GM12878 (cell line): ENCODE measurements around the gene SPTLC2. TPM values are rescaled to one million over a fixed set of nuclear protein-coding genes. Genes with fewer than 3 reads are reported as not detected.
A peak's percentile ranks its signal among the peaks of the same experiment; 100 is the strongest.
"Not testable (repeated sequence)": the region's sequence is repeated elsewhere in the genome, so short reads cannot be mapped to it uniquely, and the experiment has no call there.

ENCODE experiments used
- ATAC-seq: fragments of 200-7000 bp; cut with Tn5 transposase; 3 replicates; pipeline ENCODE4 v1.9.1; 2020; ENCODE audit warnings: mild to moderate bottlenecking, moderate library complexity
- BruUV-seq: library from RNA; stranded (reverse); fragments of 400-500 nt; replicated peaks from 2 replicates; lab custom pipeline; 2021; lab: Mats Ljungman, UMichigan
- CTCF ChIA-PET: fragments of 300-600 bp; sonication (Branson Sonifier 250); formaldehyde crosslinking; extraction: SDS; loops from one replicate; lab custom pipeline; 2021; ENCODE audit warnings: inconsistent platforms; lab: Yijun Ruan, JAX
- POLR2A ChIA-PET: fragments of 350-600 bp; formaldehyde crosslinking; extraction: SDS; loops from one replicate; lab custom pipeline; 2021; ENCODE audit warnings: inconsistent platforms; lab: Charles Lee
- RAD21 ChIA-PET: fragments of 300-600 bp; sonication (Branson Sonifier 250); formaldehyde crosslinking; loops from one replicate; lab custom pipeline; 2023; ENCODE audit warnings: antibody characterized with exemption; ENCODE audit not compliant: unreplicated experiment; lab: Charles Lee
- SMC1A ChIA-PET: fragments of 300-600 bp; sonication (Branson Sonifier 250); formaldehyde crosslinking; loops from one replicate; lab custom pipeline; 2023; ENCODE audit not compliant: unreplicated experiment, uncharacterized antibody; lab: Charles Lee
- DNase-seq: peaks from one replicate; pipeline ENCODE4 v3.0.0-alpha.2; 2011; ENCODE audit warnings: low read depth, low spot score
- FAIRE-seq: peaks from 3 replicates; lab custom pipeline; 2011; peaks lifted over from hg19 to GRCh38; lab: Jason Lieb, UNC
- H2AFZ ChIP-seq: 2 replicates; pipeline ENCODE4 v1.6.0; 2011; ENCODE audit warnings: low read depth, low read length, control low read depth; ENCODE audit not compliant: control insufficient read depth
- H3K27ac ChIP-seq: 2 replicates; pipeline ENCODE4 v1.5.1; 2011; ENCODE audit warnings: control low read depth; ENCODE audit not compliant: control insufficient read depth, insufficient read depth
- H3K27me3 ChIP-seq, 2 experiments: replicated peaks in 1 of 2; 2 replicates each; pipeline versions ENCODE4 v1.6.0 to v1.6.1; 2011; ENCODE audit warnings: low read length in 1 of 2; ENCODE audit not compliant: control insufficient read depth in 2 of 2, insufficient read depth in 2 of 2
- H3K36me3 ChIP-seq, 2 experiments: 2 replicates each; pipeline ENCODE4 v1.5.1; 2011; ENCODE audit warnings: low read length in 1 of 2; ENCODE audit not compliant: control insufficient read depth in 2 of 2, insufficient read depth in 2 of 2
- H3K4me1 ChIP-seq: 2 replicates; pipeline ENCODE4 v1.6.1; 2011; ENCODE audit warnings: mild to moderate bottlenecking, low read length, moderate library complexity, mixed read lengths; ENCODE audit not compliant: control insufficient read depth, insufficient read depth
- H3K4me2 ChIP-seq: 2 replicates; pipeline ENCODE4 v1.6.0; 2011; ENCODE audit warnings: control low read depth; ENCODE audit not compliant: control insufficient read depth, insufficient read depth
- H3K4me3 ChIP-seq: fragments of 200-600 bp; sonication (generic); 2 replicates; pipeline ENCODE4 v1.5.1; 2016
- H3K79me2 ChIP-seq: 2 replicates; pipeline ENCODE4 v1.6.0; 2011; ENCODE audit warnings: low read length; ENCODE audit not compliant: control insufficient read depth, insufficient read depth
- H3K9ac ChIP-seq: 2 replicates; pipeline ENCODE4 v1.8.0; 2011; ENCODE audit warnings: low read length, control low read depth, mixed read lengths; ENCODE audit not compliant: control insufficient read depth, insufficient read depth
- H3K9me3 ChIP-seq: replicated peaks from 3 replicates; pipeline ENCODE4 v1.5.1; 2011; ENCODE audit warnings: mild to moderate bottlenecking, low read length; ENCODE audit not compliant: control insufficient read depth, insufficient read depth
- H4K20me1 ChIP-seq: 2 replicates; pipeline ENCODE4 v1.6.0; 2011; ENCODE audit not compliant: control insufficient read depth, insufficient read depth
- BHLHE40 ChIP-seq, 2 experiments: fragments of 450-650 bp in 1 of 2; IDR thresholded peaks; 2 replicates each; pipeline ENCODE4 v1.6.1; 2011 to 2017; ENCODE audit warnings: low read depth in 2 of 2, borderline replicate concordance in 1 of 2, improper control_type of control experiment in 1 of 2, low read length in 1 of 2, mild to moderate bottlenecking in 1 of 2
- SUPT20H ChIP-seq: IDR thresholded peaks from 2 replicates; pipeline ENCODE4 v1.6.1; 2011; ENCODE audit warnings: low read depth, mild to moderate bottlenecking, low read length, moderate library complexity, borderline replicate concordance; ENCODE audit not compliant: control insufficient read depth
- WGBS: methylation state at CpG from one replicate; pipeline ENCODE4 v1.1.6; 2016; ENCODE audit warnings: low lambda C conversion rate; ENCODE audit not compliant: insufficient replicate concordance, insufficient coverage; ENCODE audit errors: missing lambda C conversion rate; 5-methylcytosine and 5-hydroxymethylcytosine counted together
- in situ Hi-C: fragments of 300-500 bp; cut with MboI; formaldehyde crosslinking; loops from 9 replicates; pipeline ENCODE4 v1.14.3; 2018; ENCODE audit warnings: mixed read lengths
- intact Hi-C: fragments of 100-400 bp; cut with micrococcal nuclease; formaldehyde crosslinking; loops from one replicate; pipeline ENCODE4 v1.14.2; 2022; ENCODE audit not compliant: unreplicated experiment
- polyA plus RNA-seq, 11 experiments: library from polyadenylated mRNA; depleted of rRNA in 4 of 11; unstranded in 6 of 11; stranded (reverse) in 5 of 11; fragments of >200 nt; fragmentation: Nextera tagmentation in 4 of 11; fragmentation: Illumina TruSeq in 1 of 11; extraction: Ambion mirVana in 4 of 11; extraction: Trizol in 1 of 11; gene quantifications; 1 replicate in 1 of 11; 2 replicates in 10 of 11; pipeline versions ENCODE4 v1.2.1 to v1.2.3, GENCODE V29; 2011 to 2016; ENCODE audit warnings: inconsistent platforms in 2 of 11, missing spikeins in 2 of 11, low read depth in 1 of 11
- total RNA-seq, 4 experiments: library from RNA; depleted of rRNA in 3 of 4; stranded (reverse); fragments of >200 nt in 3 of 4; fragmentation: Illumina TruSeq in 1 of 4; extraction: Trizol in 1 of 4; gene quantifications; 2 replicates each; pipeline versions ENCODE4 v1.2.1 to v1.2.3, GENCODE V29; 2013 to 2021
- TF ChIP-seq, protein P1 (sequence below), 3 experiments: IDR thresholded peaks in 2 of 3; conservative IDR thresholded peaks in 1 of 3; 2 replicates each; pipeline ENCODE4 v1.5.1; 2011; ENCODE audit warnings: low read depth in 3 of 3, low read length in 3 of 3, mild to moderate bottlenecking in 3 of 3, control low read depth in 2 of 3, moderate library complexity in 2 of 3, inconsistent platforms in 1 of 3, mixed read lengths in 1 of 3; ENCODE audit not compliant: control insufficient read depth in 2 of 3, insufficient read depth in 1 of 3; ENCODE audit errors: extremely low read depth in 1 of 3

The SPTLC2 gene
- total and polyA plus RNA-seq, 10 of the 15 experiments (the other 5 are each of a cell fraction or from before 2014, with no cell fraction given): 6.9 to 35.1 (median 19.7) TPM

- TF ChIP-seq SUPT20H (no peak), BHLHE40 (IDR thresholded peaks at IDR 0.05; ENCODE audit: borderline replicate concordance in 1 of 2, low read depth in 2 of 2, low read length in 1 of 2) (no peak)
- TF ChIP-seq, protein P1, sequence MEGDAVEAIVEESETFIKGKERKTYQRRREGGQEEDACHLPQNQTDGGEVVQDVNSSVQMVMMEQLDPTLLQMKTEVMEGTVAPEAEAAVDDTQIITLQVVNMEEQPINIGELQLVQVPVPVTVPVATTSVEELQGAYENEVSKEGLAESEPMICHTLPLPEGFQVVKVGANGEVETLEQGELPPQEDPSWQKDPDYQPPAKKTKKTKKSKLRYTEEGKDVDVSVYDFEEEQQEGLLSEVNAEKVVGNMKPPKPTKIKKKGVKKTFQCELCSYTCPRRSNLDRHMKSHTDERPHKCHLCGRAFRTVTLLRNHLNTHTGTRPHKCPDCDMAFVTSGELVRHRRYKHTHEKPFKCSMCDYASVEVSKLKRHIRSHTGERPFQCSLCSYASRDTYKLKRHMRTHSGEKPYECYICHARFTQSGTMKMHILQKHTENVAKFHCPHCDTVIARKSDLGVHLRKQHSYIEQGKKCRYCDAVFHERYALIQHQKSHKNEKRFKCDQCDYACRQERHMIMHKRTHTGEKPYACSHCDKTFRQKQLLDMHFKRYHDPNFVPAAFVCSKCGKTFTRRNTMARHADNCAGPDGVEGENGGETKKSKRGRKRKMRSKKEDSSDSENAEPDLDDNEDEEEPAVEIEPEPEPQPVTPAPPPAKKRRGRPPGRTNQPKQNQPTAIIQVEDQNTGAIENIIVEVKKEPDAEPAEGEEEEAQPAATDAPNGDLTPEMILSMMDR (IDR thresholded peaks at IDR 0.05 in 2 of 3, conservative IDR thresholded peaks at IDR 0.05 in 1 of 3; ENCODE audit: control insufficient read depth in 2 of 3, extremely low read depth in 1 of 3, insufficient read depth in 1 of 3, low read depth in 3 of 3, low read length in 3 of 3): peak in 1 of 3 experiments; percentile 5; a peak in 1 of 6 replicates
- in situ Hi-C loops: loop anchor here (5.0 kb wide), 1 partner anchor 85 kb away; no protein-coding TSS in a partner anchor
- DNase-seq: no peak
These were observed 68.8 kb downstream of the SPTLC2 start for GRCh38 chr14:77547512-77548180.

DNA sequence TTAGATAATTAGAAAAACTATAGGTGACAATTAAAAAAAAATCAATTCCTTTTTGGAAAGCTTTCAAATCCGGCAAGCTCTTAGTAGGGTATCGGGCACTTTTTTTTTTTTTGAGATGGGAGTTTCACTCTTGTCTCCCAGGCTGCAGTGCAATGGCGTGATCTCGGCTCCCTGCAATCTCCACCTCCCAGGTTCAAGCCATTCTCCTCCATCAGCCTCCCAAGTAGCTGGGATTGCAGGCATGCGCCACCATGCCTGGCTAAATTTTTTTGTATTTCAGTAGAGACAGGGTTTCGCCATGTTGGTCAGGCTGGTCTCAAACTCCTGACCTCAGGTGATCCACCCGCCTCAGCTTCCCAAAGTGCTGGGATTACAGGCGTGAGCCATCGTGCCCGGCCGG is 71.3 kb downstream of the SPTLC2 start:
- RAD21 ChIA-PET: interaction anchor here (1.1 to 2.3 kb wide), 2 partner anchors 86 to 229 kb away, joined by 3 to 11 read pairs; no protein-coding TSS in a partner anchor
- H3K36me3 ChIP-seq: peaks cover 2 to 20% of the 10 kb centered on the region in 2 experiments; a peak in 3 of 4 replicates

More at GRCh38 chr14:77547512-77548180, 68.8 kb downstream of the SPTLC2 start:
- Histone ChIP-seq H3K79me2 (no peaks in the 10 kb centered on the region), H3K4me2 (no peak overlapping the region), H3K4me1 (peaks cover 7% of the 10 kb centered on the region), H3K36me3 (peaks cover 2 to 28% of the 10 kb centered on the region in 2 experiments; a peak in 3 of 4 replicates), H3K4me3 (no peak overlapping the region), H3K9ac (no peak overlapping the region), H4K20me1 (no peaks in the 10 kb centered on the region), H3K27ac (no peak overlapping the region), H2AFZ (no peak overlapping the region), H3K27me3 (no peaks in the 10 kb centered on the region), H3K9me3 (no peaks in the 10 kb centered on the region)
- POLR2A ChIA-PET: no interaction called here
- no peak for ATAC-seq
- SMC1A ChIA-PET: interaction anchor here (0.6 to 1.5 kb wide), 2 partner anchors 89 to 613 kb away, joined by 4 read pairs; partner anchors contain the start of gene AHSA1
- 83% methylated on average over 7 of the region's 8 CpGs for WGBS
- no peak for FAIRE-seq
- RAD21 ChIA-PET: no interaction called here
- BruUV-seq: no TSS peak
- intact Hi-C loops: loop anchor here (10.0 kb wide), 1 partner anchor 393 kb away; no protein-coding TSS in a partner anchor
- CTCF ChIA-PET: interaction anchor here (0.9 kb wide), 2 partner anchors 89 to 247 kb away, joined by 3 to 7 read pairs; no protein-coding TSS in a partner anchor

More for the DNA sequence above, 71.3 kb downstream of the SPTLC2 start:
- H3K27ac ChIP-seq, FAIRE-seq, H3K4me2 ChIP-seq, BruUV-seq, H3K9me3 ChIP-seq, H3K27me3 ChIP-seq, H3K9ac ChIP-seq, H3K79me2 ChIP-seq, H2AFZ ChIP-seq, POLR2A ChIA-PET, H4K20me1 ChIP-seq, ATAC-seq, DNase-seq, H3K4me3 ChIP-seq: not testable (repeated sequence)
- intact Hi-C loops: loop anchor here (10.0 kb wide), 1 partner anchor 390 kb away; no protein-coding TSS in a partner anchor
- in situ Hi-C loops: loop anchor here (5.0 kb wide), 1 partner anchor 83 kb away; no protein-coding TSS in a partner anchor
- SMC1A ChIA-PET: interaction anchor here (0.6 to 2.0 kb wide), 6 partner anchors 63 to 767 kb away, joined by 3 to 8 read pairs (median 3); no protein-coding TSS in a partner anchor
- WGBS: 96% methylated on average over 11 of the region's 11 CpGs
- CTCF ChIA-PET: interaction anchor here (0.6 to 2.0 kb wide), 5 partner anchors 9 to 229 kb away, joined by 3 to 22 read pairs (median 3); partner anchors contain the start of gene AHSA1
- peaks cover 19% of the 10 kb centered on the region for H3K4me1 ChIP-seq
